ENCODE measurements around the gene FBXO8. TPM values are rescaled to one million over a fixed set of nuclear protein-coding genes. Genes with fewer than 3 reads are reported as not detected.

Gene FBXO8
- polyA plus RNA-seq, 2 of the 4 experiments (the other 2 are of a cell fraction), result 10.3 to 19.5 TPM

DNA sequence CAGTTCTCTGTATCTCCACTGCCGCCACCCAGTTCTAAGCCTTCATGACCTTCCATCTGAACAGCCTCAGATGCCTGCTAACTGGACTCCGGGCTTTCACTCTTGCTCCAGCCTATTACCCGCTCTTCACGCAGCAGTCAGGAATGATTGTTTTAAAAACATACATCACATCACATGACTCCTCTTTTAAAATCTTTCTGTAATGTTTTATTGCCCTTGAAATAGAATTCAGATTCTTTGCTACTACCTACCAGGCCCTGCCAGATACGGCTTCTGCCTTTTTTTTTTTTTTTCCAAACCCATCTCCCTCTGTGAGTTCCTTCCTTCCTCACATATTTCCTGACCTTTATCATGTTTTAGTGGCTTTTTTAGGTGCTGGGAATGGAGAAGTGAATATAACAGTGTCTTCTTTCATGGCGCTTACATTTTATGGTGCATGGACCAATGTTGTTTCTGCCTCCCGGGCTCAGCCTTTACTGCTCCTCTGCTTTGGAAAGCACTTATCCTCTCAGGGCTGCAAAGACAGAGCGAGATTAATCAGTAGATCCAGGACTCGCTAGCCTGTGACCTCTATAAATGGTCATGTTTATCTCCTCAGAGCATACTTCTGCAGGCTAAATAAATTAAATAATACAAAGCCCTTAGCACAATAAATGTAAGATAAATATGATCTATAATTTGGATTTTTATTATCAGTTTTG lies 58.0 kb downstream of the FBXO8 start (continued):
- TF ChIP-seq, protein P1, sequence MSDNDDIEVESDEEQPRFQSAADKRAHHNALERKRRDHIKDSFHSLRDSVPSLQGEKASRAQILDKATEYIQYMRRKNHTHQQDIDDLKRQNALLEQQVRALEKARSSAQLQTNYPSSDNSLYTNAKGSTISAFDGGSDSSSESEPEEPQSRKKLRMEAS (IDR thresholded peaks at IDR 0.05), result no peak
- TF ChIP-seq POLR2A (IDR thresholded peaks at IDR 0.05; ENCODE audit: low read length), result no peak
- no peak for TF ChIP-seq MYC (IDR thresholded peaks at IDR 0.05; ENCODE audit: borderline replicate concordance, low read length)

DNA sequence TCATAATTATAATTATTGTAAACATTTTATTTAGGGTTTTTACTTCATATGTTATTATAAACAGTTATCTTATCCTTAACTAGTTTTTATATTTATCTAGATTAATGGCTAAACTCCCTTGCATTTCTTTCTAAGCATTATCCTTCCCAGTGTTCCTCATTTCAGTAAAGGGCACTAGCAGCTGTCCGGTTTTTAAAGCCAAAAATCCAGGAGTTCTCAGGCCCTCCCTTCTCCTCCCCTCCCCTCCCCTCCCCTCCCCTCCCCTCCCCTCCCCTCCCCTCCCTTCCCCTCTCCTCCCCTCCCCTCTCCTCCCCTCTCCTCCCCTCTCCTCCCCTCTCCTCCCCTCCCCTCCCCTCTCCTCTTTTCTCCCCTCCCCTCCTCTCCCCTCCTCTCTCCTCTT lies 58.9 kb downstream of the FBXO8 start:
- no peak for FAIRE-seq
- POLR2A ChIA-PET, result no interaction called here
- WGBS (ENCODE audit: missing lambda C conversion rate), result 94% methylated on average over 1 of the region's 1 CpG

DNA sequence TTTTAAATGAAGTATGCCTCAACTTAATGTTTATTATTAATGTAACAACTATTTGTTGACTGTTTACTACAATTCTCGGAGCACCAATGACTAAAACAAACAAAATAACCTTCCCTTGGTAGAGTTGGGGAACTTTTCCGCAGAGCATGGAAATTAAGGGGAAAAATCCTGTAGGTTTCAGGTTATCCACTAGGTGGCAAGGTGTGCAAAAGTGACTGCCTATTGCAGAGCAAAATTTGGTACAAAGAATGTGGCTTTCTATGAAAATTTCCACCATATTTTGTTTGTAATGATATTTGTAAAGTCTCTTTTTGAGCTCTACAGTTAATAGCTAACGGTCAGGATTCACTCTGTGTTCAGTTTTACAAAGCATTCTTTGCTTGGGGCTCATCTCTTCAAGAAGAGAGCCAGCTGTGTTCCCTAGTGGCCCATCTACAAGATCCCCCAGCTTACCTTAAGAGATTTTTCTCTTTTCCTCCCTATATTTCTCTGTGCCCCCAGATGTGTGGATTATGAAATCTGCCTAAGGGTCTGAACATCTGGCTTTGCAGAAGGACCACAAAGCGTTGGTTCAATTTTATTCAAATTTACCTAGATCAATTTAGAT lies 61.1 kb downstream of the FBXO8 start:
- ATAC-seq (peak in 1 of 2 experiments; percentile 74; a peak in 4 of 6 replicates), DNase-seq (ENCODE audit: low read depth in 1 of 2, low spot score in 1 of 2) (peak in 1 of 2 experiments; percentile 28), FAIRE-seq (no peak)
- POLR2A ChIA-PET, result no interaction called here
- H3K9me3 ChIP-seq, result no peaks in the 10 kb centered on the region
- H3K4me1 ChIP-seq, result peaks cover 4% of the 10 kb centered on the region; the same call in 1 of the 3 replicates
- TF ChIP-seq RARB (CRISPR knock-in tag; IDR thresholded peaks at IDR 0.05) (no peak), SMC3 (IDR thresholded peaks at IDR 0.05) (peak; percentile 52), RAD21 (conservative IDR thresholded peaks at IDR 0.05 in 1 of 2, IDR thresholded peaks at IDR 0.05 in 1 of 2) (peak; percentile 55 to 56), SREBF2 (IDR thresholded peaks at IDR 0.05) (no peak)
- TF ChIP-seq, protein P2, sequence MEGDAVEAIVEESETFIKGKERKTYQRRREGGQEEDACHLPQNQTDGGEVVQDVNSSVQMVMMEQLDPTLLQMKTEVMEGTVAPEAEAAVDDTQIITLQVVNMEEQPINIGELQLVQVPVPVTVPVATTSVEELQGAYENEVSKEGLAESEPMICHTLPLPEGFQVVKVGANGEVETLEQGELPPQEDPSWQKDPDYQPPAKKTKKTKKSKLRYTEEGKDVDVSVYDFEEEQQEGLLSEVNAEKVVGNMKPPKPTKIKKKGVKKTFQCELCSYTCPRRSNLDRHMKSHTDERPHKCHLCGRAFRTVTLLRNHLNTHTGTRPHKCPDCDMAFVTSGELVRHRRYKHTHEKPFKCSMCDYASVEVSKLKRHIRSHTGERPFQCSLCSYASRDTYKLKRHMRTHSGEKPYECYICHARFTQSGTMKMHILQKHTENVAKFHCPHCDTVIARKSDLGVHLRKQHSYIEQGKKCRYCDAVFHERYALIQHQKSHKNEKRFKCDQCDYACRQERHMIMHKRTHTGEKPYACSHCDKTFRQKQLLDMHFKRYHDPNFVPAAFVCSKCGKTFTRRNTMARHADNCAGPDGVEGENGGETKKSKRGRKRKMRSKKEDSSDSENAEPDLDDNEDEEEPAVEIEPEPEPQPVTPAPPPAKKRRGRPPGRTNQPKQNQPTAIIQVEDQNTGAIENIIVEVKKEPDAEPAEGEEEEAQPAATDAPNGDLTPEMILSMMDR (IDR thresholded peaks at IDR 0.05), result peak; percentile 48
- WGBS (ENCODE audit: missing lambda C conversion rate), result 44% methylated on average over 4 of the region's 4 CpGs
- H3K4me3 ChIP-seq, result no peak overlapping the region
- H3K27ac ChIP-seq, result no peak overlapping the region
- no peak overlapping the region for H3K4me2 ChIP-seq
- CTCF ChIA-PET, result interaction anchor here (0.9 to 1.6 kb wide), 5 partner anchors 12 to 92 kb away, joined by 3 to 4 read pairs (median 4); no protein-coding TSS in a partner anchor

More for the DNA sequence above, 58.9 kb downstream of the FBXO8 start:
- CTCF ChIA-PET, result no interaction called here
- no peaks in the 10 kb centered on the region for H3K9me3 ChIP-seq
- ATAC-seq, result no peak
- no peak overlapping the region for H3K4me3 ChIP-seq
- no peak overlapping the region for H3K27ac ChIP-seq
- H3K4me1 ChIP-seq, result no peaks in the 10 kb centered on the region
- TF ChIP-seq TP53 (CRISPR knock-in tag; IDR thresholded peaks at IDR 0.05) (no peak), CBX2 (IDR thresholded peaks at IDR 0.05; ENCODE audit: borderline replicate concordance, low read depth) (no peak), GATA3 (IDR thresholded peaks at IDR 0.05; ENCODE audit: borderline replicate concordance) (no peak), EHMT2 (IDR thresholded peaks at IDR 0.05; ENCODE audit: low read depth) (no peak), NFE2L2 (conservative IDR thresholded peaks at IDR 0.05; ENCODE audit: low read length) (no peak), MYC (IDR thresholded peaks at IDR 0.05; ENCODE audit: borderline replicate concordance, low read length) (no peak), RCOR1 (IDR thresholded peaks at IDR 0.05; ENCODE audit: low read depth, low read length) (no peak), KDM1A (IDR thresholded peaks at IDR 0.05; ENCODE audit: low read depth) (no peak), MAZ (IDR thresholded peaks at IDR 0.05; ENCODE audit: borderline replicate concordance, low read depth, low read length) (no peak), JUN (IDR thresholded peaks at IDR 0.05) (no peak), HDAC2 (IDR thresholded peaks at IDR 0.05) (no peak), RAD21 (conservative IDR thresholded peaks at IDR 0.05 in 1 of 2, IDR thresholded peaks at IDR 0.05 in 1 of 2) (no peak), RARB (CRISPR knock-in tag; IDR thresholded peaks at IDR 0.05) (no peak), TFCP2L1 (CRISPR knock-in tag; IDR thresholded peaks at IDR 0.05) (no peak), FOXS1 (CRISPR knock-in tag; IDR thresholded peaks at IDR 0.05) (no peak)
- TF ChIP-seq, protein P3, sequence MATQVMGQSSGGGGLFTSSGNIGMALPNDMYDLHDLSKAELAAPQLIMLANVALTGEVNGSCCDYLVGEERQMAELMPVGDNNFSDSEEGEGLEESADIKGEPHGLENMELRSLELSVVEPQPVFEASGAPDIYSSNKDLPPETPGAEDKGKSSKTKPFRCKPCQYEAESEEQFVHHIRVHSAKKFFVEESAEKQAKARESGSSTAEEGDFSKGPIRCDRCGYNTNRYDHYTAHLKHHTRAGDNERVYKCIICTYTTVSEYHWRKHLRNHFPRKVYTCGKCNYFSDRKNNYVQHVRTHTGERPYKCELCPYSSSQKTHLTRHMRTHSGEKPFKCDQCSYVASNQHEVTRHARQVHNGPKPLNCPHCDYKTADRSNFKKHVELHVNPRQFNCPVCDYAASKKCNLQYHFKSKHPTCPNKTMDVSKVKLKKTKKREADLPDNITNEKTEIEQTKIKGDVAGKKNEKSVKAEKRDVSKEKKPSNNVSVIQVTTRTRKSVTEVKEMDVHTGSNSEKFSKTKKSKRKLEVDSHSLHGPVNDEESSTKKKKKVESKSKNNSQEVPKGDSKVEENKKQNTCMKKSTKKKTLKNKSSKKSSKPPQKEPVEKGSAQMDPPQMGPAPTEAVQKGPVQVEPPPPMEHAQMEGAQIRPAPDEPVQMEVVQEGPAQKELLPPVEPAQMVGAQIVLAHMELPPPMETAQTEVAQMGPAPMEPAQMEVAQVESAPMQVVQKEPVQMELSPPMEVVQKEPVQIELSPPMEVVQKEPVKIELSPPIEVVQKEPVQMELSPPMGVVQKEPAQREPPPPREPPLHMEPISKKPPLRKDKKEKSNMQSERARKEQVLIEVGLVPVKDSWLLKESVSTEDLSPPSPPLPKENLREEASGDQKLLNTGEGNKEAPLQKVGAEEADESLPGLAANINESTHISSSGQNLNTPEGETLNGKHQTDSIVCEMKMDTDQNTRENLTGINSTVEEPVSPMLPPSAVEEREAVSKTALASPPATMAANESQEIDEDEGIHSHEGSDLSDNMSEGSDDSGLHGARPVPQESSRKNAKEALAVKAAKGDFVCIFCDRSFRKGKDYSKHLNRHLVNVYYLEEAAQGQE (IDR thresholded peaks at IDR 0.05), result no peak
- TF ChIP-seq, protein P4, sequence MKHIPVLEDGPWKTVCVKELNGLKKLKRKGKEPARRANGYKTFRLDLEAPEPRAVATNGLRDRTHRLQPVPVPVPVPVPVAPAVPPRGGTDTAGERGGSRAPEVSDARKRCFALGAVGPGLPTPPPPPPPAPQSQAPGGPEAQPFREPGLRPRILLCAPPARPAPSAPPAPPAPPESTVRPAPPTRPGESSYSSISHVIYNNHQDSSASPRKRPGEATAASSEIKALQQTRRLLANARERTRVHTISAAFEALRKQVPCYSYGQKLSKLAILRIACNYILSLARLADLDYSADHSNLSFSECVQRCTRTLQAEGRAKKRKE (CRISPR knock-in tag; IDR thresholded peaks at IDR 0.05; ENCODE audit: low read depth), result no peak
- TF ChIP-seq, protein P1 (IDR thresholded peaks at IDR 0.05), result no peak
- DNase-seq (ENCODE audit: low read depth in 1 of 2, low spot score in 1 of 2), result no peak
- no peak overlapping the region for H3K4me2 ChIP-seq
